Panc1 (cell line): ENCODE data around the gene MTHFSD.

ENCODE experiments used
- SIN3A ChIP-seq: IDR thresholded peaks from 2 replicates; pipeline ENCODE4 v1.6.1; 2012; ENCODE audit warnings: low read depth, mild to moderate bottlenecking, low read length, moderate library complexity, borderline replicate concordance; ENCODE audit not compliant: insufficient read depth
- TF ChIP-seq, protein P1 (sequence below), 2 experiments: IDR thresholded peaks; 2 replicates each; pipeline ENCODE4 v1.6.1; 2011 to 2012; ENCODE audit warnings: low read depth in 2 of 2, control low read depth in 1 of 2, low read length in 1 of 2, mild to moderate bottlenecking in 1 of 2, moderate library complexity in 1 of 2; ENCODE audit not compliant: insufficient read depth in 1 of 2
- TF ChIP-seq, protein P2 (sequence below): fragments of 450-650 bp; IDR thresholded peaks from 2 replicates; pipeline ENCODE4 v1.5.1; 2017; ENCODE audit warnings: mild to moderate bottlenecking

DNA sequence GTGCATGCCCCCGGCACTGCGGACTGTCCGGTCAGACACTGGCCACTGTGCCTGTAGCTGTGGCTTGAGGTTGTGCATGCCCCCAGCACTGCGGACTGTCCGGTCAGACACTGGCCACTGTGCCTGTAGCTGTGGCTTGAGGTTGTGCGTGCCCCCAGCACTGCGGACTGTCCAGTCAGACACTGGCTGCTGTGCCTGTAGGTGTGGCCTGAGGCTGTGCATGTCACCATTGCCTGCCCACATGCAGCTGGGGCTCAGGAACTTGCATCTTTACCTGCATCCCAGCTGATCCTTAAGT is 5.2 kb downstream of the MTHFSD start:
- TF ChIP-seq, protein P1, sequence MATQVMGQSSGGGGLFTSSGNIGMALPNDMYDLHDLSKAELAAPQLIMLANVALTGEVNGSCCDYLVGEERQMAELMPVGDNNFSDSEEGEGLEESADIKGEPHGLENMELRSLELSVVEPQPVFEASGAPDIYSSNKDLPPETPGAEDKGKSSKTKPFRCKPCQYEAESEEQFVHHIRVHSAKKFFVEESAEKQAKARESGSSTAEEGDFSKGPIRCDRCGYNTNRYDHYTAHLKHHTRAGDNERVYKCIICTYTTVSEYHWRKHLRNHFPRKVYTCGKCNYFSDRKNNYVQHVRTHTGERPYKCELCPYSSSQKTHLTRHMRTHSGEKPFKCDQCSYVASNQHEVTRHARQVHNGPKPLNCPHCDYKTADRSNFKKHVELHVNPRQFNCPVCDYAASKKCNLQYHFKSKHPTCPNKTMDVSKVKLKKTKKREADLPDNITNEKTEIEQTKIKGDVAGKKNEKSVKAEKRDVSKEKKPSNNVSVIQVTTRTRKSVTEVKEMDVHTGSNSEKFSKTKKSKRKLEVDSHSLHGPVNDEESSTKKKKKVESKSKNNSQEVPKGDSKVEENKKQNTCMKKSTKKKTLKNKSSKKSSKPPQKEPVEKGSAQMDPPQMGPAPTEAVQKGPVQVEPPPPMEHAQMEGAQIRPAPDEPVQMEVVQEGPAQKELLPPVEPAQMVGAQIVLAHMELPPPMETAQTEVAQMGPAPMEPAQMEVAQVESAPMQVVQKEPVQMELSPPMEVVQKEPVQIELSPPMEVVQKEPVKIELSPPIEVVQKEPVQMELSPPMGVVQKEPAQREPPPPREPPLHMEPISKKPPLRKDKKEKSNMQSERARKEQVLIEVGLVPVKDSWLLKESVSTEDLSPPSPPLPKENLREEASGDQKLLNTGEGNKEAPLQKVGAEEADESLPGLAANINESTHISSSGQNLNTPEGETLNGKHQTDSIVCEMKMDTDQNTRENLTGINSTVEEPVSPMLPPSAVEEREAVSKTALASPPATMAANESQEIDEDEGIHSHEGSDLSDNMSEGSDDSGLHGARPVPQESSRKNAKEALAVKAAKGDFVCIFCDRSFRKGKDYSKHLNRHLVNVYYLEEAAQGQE (IDR thresholded peaks at IDR 0.05; ENCODE audit: insufficient read depth in 1 of 2, low read depth in 2 of 2, low read length in 1 of 2), result no peak
- TF ChIP-seq, protein P2, sequence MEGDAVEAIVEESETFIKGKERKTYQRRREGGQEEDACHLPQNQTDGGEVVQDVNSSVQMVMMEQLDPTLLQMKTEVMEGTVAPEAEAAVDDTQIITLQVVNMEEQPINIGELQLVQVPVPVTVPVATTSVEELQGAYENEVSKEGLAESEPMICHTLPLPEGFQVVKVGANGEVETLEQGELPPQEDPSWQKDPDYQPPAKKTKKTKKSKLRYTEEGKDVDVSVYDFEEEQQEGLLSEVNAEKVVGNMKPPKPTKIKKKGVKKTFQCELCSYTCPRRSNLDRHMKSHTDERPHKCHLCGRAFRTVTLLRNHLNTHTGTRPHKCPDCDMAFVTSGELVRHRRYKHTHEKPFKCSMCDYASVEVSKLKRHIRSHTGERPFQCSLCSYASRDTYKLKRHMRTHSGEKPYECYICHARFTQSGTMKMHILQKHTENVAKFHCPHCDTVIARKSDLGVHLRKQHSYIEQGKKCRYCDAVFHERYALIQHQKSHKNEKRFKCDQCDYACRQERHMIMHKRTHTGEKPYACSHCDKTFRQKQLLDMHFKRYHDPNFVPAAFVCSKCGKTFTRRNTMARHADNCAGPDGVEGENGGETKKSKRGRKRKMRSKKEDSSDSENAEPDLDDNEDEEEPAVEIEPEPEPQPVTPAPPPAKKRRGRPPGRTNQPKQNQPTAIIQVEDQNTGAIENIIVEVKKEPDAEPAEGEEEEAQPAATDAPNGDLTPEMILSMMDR, result no peak
- no peak for TF ChIP-seq SIN3A
